ENCODE data around the gene HGFAC.

Gene HGFAC

DNA sequence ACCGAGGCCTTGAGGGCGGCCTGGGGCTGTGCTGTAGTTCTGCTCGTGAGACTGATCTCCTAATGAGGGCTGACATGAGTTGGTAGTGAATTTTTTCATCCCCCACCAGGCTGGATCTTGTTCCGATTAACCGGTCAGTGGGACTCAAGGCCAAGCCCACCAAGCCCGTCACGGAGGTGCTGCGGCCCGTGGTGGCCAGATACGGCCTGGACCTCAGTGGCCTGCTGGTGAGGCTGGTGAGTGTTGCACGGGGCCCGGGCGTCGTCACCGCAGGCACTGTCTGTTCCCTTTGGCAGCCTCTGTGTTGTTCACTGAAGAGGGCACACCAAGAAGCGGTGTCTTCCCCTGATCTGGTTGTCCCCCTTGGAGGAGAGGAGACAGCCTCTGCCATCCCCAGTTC is 18.4 kb upstream of the HGFAC start:
- in situ Hi-C loops (cut with HindIII; ENCODE audit: low sequenced_read_pairs) = no loop called here

DNA sequence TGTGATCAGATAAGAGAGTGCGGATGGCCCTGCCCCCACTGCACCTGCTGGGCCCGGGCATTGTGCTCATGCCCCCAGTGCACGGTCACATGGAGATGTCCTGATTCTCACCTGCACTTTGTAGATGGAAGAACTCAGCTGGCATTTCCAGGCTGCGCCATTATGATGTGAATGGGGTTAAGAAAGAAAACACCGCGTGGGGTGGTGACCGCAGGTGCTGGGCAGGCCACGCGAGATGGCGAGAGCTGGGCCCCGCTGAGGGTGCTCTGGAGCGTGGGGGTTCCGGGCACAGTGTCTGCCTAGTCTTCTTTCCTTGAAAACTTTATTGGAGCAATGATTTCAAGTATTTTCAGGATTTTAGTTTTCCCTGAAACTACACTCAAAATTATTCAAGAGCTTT is 17.8 kb upstream of the HGFAC start:
- in situ Hi-C loops (cut with HindIII; ENCODE audit: low sequenced_read_pairs) = no loop called here

DNA sequence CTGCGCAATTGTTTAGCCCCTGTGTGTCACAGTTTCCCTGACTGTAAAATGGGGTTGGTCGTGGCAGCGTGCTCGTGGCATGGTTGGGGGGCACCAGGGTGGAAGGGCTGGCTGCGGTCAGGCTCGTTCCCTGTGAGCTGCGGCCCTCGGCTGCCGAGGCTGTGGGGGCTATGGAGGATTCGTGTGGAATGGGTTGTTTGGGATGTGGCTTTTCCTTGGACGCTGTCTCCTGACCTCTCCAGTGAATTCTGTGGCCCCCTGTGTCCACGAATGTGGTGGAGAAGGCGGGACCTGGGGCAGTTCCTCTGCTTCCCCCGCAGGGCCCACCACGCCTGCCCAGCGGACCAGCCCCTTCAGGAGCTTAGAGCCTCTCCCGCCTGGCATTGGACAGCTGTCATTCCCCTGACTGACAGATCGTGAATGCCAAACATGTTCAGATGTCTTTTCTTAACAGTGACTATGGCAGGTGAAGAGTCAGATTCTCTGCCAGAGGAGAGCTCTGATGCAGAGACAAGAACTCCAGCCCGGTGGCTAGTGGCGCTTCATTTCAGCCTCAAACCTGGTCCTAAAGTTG is 17.2 kb upstream of the HGFAC start:
- in situ Hi-C loops (cut with HindIII; ENCODE audit: low sequenced_read_pairs) = no loop called here

DNA sequence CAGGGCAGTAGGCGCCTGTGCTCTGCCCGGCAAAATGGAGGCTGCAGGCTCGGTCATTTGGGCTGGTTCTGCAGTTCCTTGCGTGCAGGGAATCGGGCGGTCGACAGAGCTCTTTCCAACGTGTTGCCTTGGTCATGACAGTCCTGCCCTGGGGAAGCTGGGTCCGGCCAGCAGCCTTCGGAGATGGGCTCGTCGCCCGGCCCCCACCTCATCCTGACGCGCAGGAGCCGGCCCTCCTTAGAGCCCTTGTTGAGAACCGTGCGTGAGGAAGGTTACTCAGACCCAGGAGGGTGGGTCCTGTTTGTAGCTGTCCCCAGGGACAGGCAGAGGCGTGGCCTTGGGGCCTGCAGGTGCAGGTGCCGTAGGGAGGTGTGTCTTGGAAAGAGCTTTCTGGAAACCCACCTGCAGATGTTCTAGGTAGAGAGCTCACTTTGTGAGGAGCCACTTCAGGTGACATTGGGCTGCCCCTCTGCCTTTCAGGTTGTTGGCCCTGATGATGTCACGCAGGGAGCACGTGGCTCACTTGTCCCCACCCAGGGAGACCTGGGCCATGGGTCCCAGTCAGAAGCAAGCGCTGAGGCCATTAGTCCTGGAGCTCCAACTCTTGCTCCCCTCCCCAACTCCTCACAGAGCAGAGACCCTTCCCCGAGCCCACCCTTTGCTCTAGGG is 15.2 kb upstream of the HGFAC start:
- in situ Hi-C loops (cut with HindIII; ENCODE audit: low sequenced_read_pairs) = no loop called here

- in situ Hi-C loops (cut with HindIII; ENCODE audit: low sequenced_read_pairs) = no loop called here
Observed at GRCh38 chr4:3427134-3427476, 14.7 kb upstream of the HGFAC start.

DNA sequence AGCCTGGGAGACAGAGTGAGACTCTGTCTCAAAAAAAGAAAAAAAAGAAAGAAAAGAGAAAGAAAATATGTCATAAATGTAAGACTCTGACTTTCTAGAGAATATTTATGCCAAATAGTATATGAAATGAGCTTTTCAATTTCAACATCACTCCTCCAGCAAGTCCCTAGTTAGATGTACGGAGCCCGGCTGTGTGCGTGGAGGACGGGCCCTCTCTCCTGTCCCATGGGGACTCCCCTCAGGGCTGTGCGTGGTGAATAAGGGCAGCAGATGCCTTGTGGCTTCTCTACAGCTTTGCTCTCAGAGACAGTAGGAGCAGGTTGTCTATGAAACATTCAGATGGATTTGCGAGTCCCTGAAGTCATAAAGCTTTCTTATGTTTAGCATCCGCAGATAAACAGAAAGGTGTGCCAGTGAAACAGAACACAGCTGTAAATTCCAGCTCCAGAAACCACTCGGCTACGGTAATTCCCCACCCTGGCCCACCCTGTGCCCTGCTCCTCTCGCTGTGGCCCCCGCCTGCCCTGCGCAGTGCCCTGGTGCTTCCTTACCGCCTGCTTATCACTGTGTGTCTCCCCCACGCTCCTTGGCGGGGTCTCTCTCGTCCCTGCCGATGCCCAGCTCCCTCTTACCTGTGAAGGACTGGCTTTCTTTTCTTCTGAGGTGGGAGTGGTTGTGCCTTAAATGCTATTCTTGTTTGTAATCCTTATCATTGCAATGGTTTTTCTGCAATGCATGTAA is 13.9 kb upstream of the HGFAC start:
- in situ Hi-C loops (cut with HindIII; ENCODE audit: low sequenced_read_pairs) = no loop called here

DNA sequence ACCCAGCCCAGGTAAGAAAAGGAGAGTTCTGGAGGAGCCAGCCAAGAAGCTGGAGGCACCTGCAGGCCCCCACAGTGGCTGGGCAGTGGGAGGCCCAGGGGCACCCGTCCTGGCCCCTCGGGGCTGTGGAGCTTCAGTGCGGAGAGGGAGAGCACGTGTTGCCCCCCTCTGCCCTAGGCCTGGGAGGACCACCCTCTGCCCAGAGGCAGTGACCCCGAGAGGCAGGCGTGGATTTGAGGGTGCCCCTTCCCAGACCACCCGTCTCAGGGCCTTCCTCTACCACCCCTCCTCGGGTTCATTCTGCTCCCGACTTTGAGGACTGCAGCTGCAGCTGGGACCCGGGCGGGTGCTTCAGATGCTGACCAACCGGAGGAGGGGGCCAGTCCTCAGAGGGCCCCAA is 12.1 kb upstream of the HGFAC start:
- in situ Hi-C loops (cut with HindIII; ENCODE audit: low sequenced_read_pairs) = no loop called here

DNA sequence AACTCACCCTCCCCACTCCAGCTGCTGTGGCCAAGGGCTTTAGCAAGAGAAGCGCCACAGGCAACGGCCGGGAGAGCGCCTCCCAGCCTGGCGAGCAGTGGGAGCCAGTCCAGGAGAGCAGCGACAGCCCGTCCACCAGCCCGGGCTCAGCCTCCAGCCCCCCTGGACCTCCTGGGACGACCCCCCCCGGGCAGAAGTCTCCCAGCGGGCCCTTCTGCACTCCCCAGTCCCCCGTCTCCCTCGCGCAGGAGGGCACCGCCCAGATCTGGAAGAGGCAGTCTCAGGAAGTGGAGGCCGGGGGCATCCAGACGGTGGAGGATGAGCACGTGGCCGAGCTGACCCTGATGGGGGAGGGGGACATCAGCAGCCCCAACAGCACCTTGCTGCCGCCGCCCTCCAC is 11.2 kb upstream of the HGFAC start:
- in situ Hi-C loops (cut with HindIII; ENCODE audit: low sequenced_read_pairs) = no loop called here

DNA sequence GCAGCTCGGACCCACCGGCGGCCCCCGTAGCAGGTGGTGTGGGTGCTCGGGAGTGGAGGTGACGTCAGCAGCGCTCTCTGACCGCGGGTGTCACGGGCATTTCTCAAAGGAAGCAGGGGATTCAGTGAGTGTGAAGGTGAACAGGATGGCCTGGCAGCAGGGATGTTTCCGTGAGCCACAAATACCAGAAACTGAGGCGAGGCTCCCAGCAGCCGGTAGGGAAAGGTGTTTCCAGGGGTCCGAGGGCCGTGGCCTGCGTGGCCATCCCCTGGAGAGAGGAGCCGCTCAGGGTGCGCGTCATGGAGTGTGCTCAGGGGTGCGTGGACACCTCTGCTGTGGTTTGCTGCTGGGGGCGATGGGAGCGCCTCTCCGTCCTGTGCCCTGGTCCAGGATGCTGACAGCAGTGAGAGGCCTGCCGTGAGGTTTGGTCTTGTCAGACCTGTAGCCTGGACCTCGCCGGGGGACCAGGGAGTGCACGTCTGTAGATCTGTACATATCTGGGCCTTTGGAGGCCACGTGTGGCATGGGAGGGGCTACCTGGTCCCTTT is 10.2 kb upstream of the HGFAC start:
- in situ Hi-C loops (cut with HindIII; ENCODE audit: low sequenced_read_pairs) = no loop called here

- in situ Hi-C loops (cut with HindIII; ENCODE audit: low sequenced_read_pairs) = no loop called here
Observed at GRCh38 chr4:3432381-3432790, 9.4 kb upstream of the HGFAC start.

GRCh38 chr4:3433138-3433869 is 8.5 kb upstream of the HGFAC start:
- in situ Hi-C loops (cut with HindIII; ENCODE audit: low sequenced_read_pairs) = no loop called here

DNA sequence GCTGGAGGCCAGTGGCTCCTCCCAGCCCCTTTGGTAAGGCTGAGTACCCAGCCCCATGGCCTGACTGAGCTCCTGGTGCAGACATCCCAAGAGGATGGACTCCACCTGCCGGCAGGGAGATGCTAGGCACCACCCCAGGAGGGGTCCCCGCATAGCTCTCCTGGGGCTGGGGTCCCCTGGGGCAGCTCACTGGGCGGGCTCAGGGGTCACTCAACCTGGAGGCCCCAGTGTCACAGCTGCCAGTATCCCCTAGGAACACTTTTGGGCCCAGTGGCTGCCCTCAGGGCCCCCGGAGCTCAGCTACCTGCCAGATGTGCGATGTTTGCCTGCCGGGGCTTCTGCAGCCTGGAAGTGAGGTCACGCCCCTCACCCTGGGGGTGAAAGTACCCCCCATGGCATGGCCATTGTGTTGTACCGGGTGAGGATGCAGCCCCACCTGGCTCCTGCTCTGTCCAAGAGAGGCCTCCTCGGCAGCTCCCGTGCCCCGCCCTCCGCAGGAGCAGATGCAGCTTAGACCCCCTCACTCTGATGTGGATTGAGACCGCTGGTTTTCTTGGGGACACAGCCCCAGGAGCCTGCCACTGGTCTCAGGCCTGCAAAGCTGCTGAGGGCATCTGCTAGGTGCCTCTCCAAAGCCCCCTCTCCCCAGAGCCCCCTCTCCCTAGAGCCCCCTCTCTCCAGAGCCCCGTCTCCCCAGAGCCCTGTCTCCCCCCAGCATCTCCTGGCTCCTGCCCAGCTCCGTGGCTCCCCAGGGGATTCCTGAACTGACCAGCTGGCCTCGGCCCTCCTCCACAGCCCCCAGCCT is 6.7 kb upstream of the HGFAC start:
- in situ Hi-C loops (cut with HindIII; ENCODE audit: low sequenced_read_pairs) = loop anchor here (5.0 kb wide), 1 partner anchor 37 kb away; no protein-coding TSS in a partner anchor

GRCh38 chr4:3435686-3435956 is 6.1 kb upstream of the HGFAC start:
- in situ Hi-C loops (cut with HindIII; ENCODE audit: low sequenced_read_pairs) = loop anchor here (5.0 kb wide), 1 partner anchor 37 kb away; no protein-coding TSS in a partner anchor

GRCh38 chr4:3436048-3436797 is 5.5 kb upstream of the HGFAC start:
- in situ Hi-C loops (cut with HindIII; ENCODE audit: low sequenced_read_pairs) = loop anchor here (5.0 kb wide), 1 partner anchor 36 kb away; no protein-coding TSS in a partner anchor

DNA sequence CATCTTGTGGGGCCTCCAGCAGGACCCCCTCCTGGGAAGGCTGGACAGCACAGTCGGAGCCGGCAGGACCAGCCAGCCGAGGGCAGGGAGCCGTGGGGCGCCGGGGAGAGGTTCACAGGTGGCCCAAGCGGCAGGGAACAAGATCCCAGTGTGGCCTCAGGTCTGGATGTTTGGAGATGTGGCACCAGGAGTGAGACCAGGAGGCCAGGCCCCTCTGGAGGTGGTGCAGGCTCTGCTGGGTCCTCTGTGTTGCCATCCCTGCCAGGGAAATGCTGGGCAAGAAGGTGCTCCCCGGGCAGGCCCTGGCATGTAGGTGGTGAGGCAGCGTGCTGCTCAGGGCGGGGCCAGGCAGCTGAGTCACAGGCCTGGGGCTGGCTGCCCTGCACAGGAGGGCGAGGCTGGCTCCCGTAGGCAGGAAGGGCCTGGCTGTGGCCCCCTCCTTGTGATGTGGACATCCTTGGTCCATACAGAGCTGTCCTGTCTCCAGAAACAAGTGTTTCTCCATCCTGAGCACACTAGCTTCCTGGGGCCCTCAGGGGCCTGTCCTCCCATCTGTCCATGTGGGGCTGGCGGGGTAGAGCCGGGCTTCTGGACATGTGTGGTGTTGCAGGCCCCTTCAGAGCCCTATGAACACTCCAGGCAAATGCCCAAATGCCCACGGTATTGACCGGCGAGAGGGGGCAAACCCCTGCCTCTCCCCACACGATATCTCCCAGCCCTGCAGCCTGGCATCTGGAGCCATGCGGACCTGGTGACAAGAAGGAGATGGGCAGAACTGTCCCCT is 4.8 kb upstream of the HGFAC start:
- in situ Hi-C loops (cut with HindIII; ENCODE audit: low sequenced_read_pairs) = loop anchor here (5.0 kb wide), 1 partner anchor 35 kb away; no protein-coding TSS in a partner anchor

DNA sequence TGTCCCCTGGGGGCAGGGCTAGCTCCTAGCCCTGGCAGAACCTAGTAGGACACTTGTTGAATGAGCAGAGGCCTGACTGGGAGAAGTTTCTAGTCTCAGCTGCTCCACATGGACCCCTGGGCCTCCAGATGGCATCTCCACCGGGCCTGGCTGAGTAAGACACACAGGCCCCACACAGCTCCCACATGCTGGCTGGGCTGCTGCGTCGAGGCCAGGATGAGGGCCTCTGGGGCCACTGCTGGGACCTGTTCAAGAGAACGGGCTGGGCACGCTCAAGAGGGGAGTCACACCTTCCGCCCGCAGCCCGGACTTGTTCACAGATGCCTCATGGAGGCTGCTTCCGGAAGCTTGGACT is 4.2 kb upstream of the HGFAC start:
- in situ Hi-C loops (cut with HindIII; ENCODE audit: low sequenced_read_pairs) = loop anchor here (5.0 kb wide), 1 partner anchor 35 kb away; no protein-coding TSS in a partner anchor

GRCh38 chr4:3437998-3438846 is 3.5 kb upstream of the HGFAC start:
- in situ Hi-C loops (cut with HindIII; ENCODE audit: low sequenced_read_pairs) = loop anchor here (5.0 kb wide), 1 partner anchor 34 kb away; no protein-coding TSS in a partner anchor

DNA sequence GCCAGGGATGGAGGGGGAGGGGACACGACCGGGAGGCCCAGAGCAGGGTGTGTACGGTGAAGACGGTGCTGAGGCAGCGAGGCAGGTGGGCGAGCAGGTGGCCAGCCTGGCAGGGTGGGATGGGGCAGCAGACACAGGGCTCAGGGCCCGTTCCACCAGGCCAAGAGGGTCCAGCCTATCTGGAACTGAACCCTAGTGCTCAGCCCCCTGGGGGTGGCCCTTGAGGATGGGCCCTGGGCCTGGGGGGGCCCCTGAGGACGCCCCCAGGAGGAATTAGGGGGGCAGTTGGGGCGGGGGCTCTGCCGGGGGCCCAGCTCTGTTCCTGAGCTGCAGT is 3.0 kb upstream of the HGFAC start:
- in situ Hi-C loops (cut with HindIII; ENCODE audit: low sequenced_read_pairs) = loop anchor here (5.0 kb wide), 1 partner anchor 33 kb away; no protein-coding TSS in a partner anchor

All from endothelial cell of hepatic sinusoid (primary cell).